HG02884 (cell line): ENCODE data around the gene MTMR3.
"Not testable (repeated sequence)": the region's sequence is repeated elsewhere in the genome, so short reads cannot be mapped to it uniquely, and the experiment has no call there.

Experiments
- ATAC-seq: cut with Tn5 transposase; IDR thresholded peaks from one replicate; pipeline ENCODE4 v1.9.1; 2021; ENCODE audit warnings: mild to moderate bottlenecking, moderate library complexity; ENCODE audit not compliant: unreplicated experiment

Gene MTMR3

GRCh38 chr22:29954203-29954855 lies 71.4 kb downstream of the MTMR3 start:
- no peak for ATAC-seq

- no peak for ATAC-seq
These were observed 73.7 kb downstream of the MTMR3 start for GRCh38 chr22:29956680-29957079.

- no peak for ATAC-seq
These were observed 75.2 kb downstream of the MTMR3 start for GRCh38 chr22:29958170-29958569.

GRCh38 chr22:29964776-29965175 lies 81.8 kb downstream of the MTMR3 start:
- no peak for ATAC-seq

GRCh38 chr22:29967461-29967860 lies 84.5 kb downstream of the MTMR3 start:
- no peak for ATAC-seq

GRCh38 chr22:29971607-29972006 lies 88.6 kb downstream of the MTMR3 start:
- ATAC-seq, result no peak

- ATAC-seq, result no peak
These were observed 89.1 kb downstream of the MTMR3 start for GRCh38 chr22:29972121-29972520.

- ATAC-seq, result no peak
These were observed 90.3 kb downstream of the MTMR3 start for GRCh38 chr22:29973269-29973668.

GRCh38 chr22:29973680-29974079 lies 90.7 kb downstream of the MTMR3 start:
- not testable (repeated sequence) for ATAC-seq

- no peak for ATAC-seq
These were observed 92.5 kb downstream of the MTMR3 start for GRCh38 chr22:29975494-29975893.

GRCh38 chr22:29977107-29977506 lies 94.1 kb downstream of the MTMR3 start:
- no peak for ATAC-seq

- ATAC-seq, result no peak
These were observed 96.9 kb downstream of the MTMR3 start for GRCh38 chr22:29979777-29980321.

GRCh38 chr22:29983296-29983917 lies 100.4 kb downstream of the MTMR3 start:
- ATAC-seq, result no peak

GRCh38 chr22:29985912-29986311 lies 102.9 kb downstream of the MTMR3 start:
- no peak for ATAC-seq

GRCh38 chr22:29987137-29987536 lies 104.2 kb downstream of the MTMR3 start:
- no peak for ATAC-seq

GRCh38 chr22:29988719-29989118 lies 105.7 kb downstream of the MTMR3 start:
- no peak for ATAC-seq

GRCh38 chr22:29989446-29989845 lies 106.5 kb downstream of the MTMR3 start:
- ATAC-seq, result no peak

GRCh38 chr22:29992341-29993275 lies 109.6 kb downstream of the MTMR3 start:
- no peak for ATAC-seq

GRCh38 chr22:29994027-29994715 lies 111.2 kb downstream of the MTMR3 start:
- ATAC-seq, result no peak

- no peak for ATAC-seq
These were observed 112.0 kb downstream of the MTMR3 start for GRCh38 chr22:29994943-29995342.

- ATAC-seq, result no peak
These were observed 114.1 kb downstream of the MTMR3 start for GRCh38 chr22:29997107-29997506.
